AG09319 (cell line): ENCODE results near the gene DENND5B.

Experiments used
- DNase-seq: peaks from one replicate; pipeline ENCODE4 v3.0.0-alpha.2; 2010; ENCODE audit warnings: low read depth; ENCODE audit errors: extremely low read depth
- TF ChIP-seq, protein P1 (sequence below): IDR thresholded peaks from 2 replicates; pipeline ENCODE4 v1.5.1; 2011; ENCODE audit warnings: low read depth, mild to moderate bottlenecking, inconsistent platforms, low read length, moderate library complexity

DENND5B gene

DNA sequence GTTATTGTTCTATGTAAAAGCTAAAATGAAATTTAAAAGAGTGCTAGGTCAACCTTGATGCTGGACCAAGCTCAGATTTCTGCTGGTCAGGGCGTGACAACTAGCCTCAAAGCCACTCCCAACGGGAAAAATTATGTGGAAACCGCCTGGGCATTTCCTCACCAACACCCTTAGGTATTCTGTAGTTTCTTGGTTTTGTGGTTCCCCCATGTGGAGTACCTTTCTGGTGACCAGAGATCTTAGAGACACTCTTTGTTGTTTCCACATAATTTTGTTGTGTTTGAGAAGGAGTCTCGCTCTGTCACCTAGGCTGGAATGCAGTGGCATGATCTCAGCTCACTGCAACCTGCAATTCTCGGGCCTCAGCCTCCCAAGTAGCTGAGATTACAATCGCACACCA lies 119.9 kb downstream of the DENND5B start:
- no peak for DNase-seq

GRCh38 chr12:31470459-31470858 lies 120.5 kb downstream of the DENND5B start:
- no peak for DNase-seq
- TF ChIP-seq, protein P1, sequence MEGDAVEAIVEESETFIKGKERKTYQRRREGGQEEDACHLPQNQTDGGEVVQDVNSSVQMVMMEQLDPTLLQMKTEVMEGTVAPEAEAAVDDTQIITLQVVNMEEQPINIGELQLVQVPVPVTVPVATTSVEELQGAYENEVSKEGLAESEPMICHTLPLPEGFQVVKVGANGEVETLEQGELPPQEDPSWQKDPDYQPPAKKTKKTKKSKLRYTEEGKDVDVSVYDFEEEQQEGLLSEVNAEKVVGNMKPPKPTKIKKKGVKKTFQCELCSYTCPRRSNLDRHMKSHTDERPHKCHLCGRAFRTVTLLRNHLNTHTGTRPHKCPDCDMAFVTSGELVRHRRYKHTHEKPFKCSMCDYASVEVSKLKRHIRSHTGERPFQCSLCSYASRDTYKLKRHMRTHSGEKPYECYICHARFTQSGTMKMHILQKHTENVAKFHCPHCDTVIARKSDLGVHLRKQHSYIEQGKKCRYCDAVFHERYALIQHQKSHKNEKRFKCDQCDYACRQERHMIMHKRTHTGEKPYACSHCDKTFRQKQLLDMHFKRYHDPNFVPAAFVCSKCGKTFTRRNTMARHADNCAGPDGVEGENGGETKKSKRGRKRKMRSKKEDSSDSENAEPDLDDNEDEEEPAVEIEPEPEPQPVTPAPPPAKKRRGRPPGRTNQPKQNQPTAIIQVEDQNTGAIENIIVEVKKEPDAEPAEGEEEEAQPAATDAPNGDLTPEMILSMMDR, result no peak

More for the DNA sequence above, 119.9 kb downstream of the DENND5B start:
- TF ChIP-seq, protein P1, result no peak

DNA sequence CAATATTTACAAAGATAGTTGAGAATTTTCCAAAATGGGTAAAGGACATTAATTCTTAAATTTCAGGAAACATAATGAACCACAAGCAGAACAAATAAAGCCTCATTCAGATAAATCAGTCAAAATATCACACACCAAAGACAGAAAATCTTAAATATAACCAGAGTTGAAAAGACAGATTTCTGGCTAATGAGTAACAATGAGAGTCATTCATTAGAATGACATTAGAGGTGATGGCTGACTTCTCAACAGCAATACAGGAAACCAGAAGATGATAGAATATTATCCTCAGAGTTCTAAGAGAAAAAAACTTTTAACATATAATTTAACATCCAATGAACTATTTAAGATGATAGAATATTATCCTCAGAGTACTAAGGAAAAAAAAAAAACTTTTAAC lies 124.2 kb downstream of the DENND5B start:
- no peak for DNase-seq
- TF ChIP-seq, protein P1, result no peak

DNA sequence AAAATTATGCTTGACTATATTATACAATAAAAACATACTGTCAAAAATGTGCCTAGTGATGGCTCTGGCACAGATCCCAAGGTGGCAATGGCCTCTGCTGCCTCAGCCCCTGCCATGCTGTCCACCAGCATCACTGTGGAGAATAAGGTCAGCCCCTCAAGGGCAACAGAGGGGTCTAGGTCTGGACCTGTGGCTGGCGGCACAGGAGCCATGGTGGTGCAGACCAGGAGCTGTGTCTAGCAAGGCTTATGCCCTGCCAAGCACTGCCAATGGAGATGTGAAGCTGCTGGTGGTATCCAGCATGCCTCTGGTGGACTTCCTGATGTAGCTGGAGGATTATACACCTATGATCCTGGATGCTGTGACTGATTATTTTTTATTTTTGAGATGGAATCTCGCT lies 125.9 kb downstream of the DENND5B start:
- TF ChIP-seq, protein P1, result no peak

GRCh38 chr12:31460024-31460423 lies 130.9 kb downstream of the DENND5B start:
- DNase-seq, result no peak

More for the DNA sequence above, 125.9 kb downstream of the DENND5B start:
- no peak for DNase-seq

GRCh38 chr12:31456562-31456961 lies 134.4 kb downstream of the DENND5B start:
- TF ChIP-seq, protein P1, result no peak
- DNase-seq, result no peak

More at GRCh38 chr12:31460024-31460423, 130.9 kb downstream of the DENND5B start:
- TF ChIP-seq, protein P1, result no peak

- DNase-seq, result no peak
- TF ChIP-seq, protein P1, result no peak
Measured at GRCh38 chr12:31444736-31445135, 146.2 kb downstream of the DENND5B start.
